ENCODE results near the gene LIME1.

Gene LIME1

DNA sequence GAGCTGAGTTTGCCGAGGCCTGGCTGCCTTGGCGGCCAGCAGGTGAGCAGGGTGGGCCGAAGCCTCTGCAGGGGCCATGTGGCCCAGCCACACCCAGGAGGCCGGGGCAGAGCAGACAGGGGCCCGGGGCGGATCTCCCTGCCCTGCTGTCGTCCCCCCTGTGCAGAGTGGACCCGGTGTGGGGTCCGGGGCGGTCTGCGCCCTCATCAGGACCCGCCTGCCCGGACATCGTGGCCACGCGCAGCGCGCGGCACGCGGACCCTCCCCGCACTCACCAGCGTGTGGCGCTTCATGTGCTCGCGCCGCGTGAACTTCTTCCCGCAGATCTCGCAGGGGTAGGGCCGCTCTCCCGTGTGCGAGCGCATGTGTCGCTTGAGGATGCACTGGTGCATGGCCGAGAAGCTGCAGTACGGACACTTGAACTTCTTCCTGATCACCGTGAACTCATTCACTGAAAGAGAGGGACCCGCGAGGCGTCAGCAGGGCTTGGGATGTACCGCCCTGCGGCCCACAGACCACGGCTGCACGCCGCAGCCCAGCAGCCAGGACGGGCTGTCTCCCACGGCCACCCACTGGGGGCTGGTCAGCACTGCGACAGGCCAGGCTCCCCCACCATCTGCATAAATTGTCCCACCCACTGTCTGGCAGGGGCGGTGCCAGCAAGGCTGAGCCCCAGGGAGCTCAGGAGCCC, 16.1 kb downstream of the LIME1 start:
- Histone ChIP-seq H3K9me3 (ENCODE audit: control insufficient read depth, low read length) (no peaks in the 10 kb centered on the region), H3K4me2 (ENCODE audit: low read length) (no peak overlapping the region), H3K27me3 (ENCODE audit: control insufficient read depth, insufficient read depth, low read length) (no peaks in the 10 kb centered on the region), H3K4me3 (ENCODE audit: low read depth, low read length) (no peak overlapping the region), H2AFZ (no peak overlapping the region), H3K36me3 (ENCODE audit: control insufficient read depth, insufficient read depth, low read length) (no peaks in the 10 kb centered on the region), H3K4me1 (no peaks in the 10 kb centered on the region), H3K9ac (no peak overlapping the region), H3K79me2 (peaks cover 3% of the 10 kb centered on the region), H3K27ac (no peak overlapping the region)
- TF ChIP-seq, protein P1, sequence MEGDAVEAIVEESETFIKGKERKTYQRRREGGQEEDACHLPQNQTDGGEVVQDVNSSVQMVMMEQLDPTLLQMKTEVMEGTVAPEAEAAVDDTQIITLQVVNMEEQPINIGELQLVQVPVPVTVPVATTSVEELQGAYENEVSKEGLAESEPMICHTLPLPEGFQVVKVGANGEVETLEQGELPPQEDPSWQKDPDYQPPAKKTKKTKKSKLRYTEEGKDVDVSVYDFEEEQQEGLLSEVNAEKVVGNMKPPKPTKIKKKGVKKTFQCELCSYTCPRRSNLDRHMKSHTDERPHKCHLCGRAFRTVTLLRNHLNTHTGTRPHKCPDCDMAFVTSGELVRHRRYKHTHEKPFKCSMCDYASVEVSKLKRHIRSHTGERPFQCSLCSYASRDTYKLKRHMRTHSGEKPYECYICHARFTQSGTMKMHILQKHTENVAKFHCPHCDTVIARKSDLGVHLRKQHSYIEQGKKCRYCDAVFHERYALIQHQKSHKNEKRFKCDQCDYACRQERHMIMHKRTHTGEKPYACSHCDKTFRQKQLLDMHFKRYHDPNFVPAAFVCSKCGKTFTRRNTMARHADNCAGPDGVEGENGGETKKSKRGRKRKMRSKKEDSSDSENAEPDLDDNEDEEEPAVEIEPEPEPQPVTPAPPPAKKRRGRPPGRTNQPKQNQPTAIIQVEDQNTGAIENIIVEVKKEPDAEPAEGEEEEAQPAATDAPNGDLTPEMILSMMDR (IDR thresholded peaks at IDR 0.05): no peak

DNA sequence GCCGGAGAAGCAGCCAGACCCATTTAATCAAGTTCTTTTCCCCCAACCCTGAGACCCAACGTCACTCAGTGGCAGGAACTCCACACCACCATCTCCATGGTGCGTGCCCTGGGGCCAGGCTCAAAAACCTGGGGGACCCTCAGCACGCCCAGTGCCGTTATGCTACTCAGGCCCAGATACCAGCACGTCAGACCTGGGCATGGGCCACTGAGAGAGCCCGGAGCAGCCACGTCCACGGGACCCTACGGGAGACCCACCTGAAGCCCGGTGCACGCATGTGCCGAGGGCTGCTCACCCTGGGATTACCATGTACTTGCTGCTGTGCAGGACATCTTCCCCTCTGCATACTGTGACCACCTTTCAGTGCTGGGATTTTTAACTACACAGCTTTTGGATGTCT, 16.9 kb downstream of the LIME1 start:
- no peaks in the 10 kb centered on the region for H3K4me1 ChIP-seq
- no peak overlapping the region for H3K9ac ChIP-seq
- H3K4me3 ChIP-seq (ENCODE audit: low read depth, low read length): no peak overlapping the region
- no peak overlapping the region for H2AFZ ChIP-seq
- no peak overlapping the region for H3K4me2 ChIP-seq (ENCODE audit: low read length)
- peaks cover 3% of the 10 kb centered on the region for H3K79me2 ChIP-seq
- TF ChIP-seq, protein P1 (IDR thresholded peaks at IDR 0.05): no peak
- no peak overlapping the region for H3K27ac ChIP-seq
- H3K27me3 ChIP-seq (ENCODE audit: control insufficient read depth, insufficient read depth, low read length): no peaks in the 10 kb centered on the region
- H3K36me3 ChIP-seq (ENCODE audit: control insufficient read depth, insufficient read depth, low read length): no peaks in the 10 kb centered on the region
- no peaks in the 10 kb centered on the region for H3K9me3 ChIP-seq (ENCODE audit: control insufficient read depth, low read length)

DNA sequence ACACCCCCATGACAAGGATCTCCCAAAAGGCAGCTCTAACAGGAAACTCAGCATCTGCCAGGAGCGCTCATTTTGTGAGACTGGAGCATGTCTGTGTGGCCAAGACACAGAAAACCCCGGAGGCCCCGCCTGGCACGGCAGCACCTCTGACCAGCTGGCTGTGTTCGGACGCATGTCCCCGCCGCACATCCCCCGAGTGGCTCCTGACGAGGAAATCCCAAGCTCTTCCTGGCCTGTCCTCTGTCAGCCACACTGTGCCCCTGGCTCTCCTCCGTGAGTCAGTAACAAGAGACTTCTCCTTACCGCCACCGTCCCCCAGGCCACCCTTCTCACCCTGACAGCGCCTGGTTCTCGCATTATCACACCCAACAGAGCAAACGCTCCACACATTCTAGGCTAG, 17.5 kb downstream of the LIME1 start:
- Histone ChIP-seq H3K4me1 (no peaks in the 10 kb centered on the region), H3K79me2 (peaks cover 3% of the 10 kb centered on the region), H3K9ac (no peak overlapping the region), H2AFZ (no peak overlapping the region), H3K27me3 (ENCODE audit: control insufficient read depth, insufficient read depth, low read length) (no peaks in the 10 kb centered on the region), H3K27ac (no peak overlapping the region), H3K4me3 (ENCODE audit: low read depth, low read length) (no peak overlapping the region), H3K9me3 (ENCODE audit: control insufficient read depth, low read length) (no peaks in the 10 kb centered on the region), H3K36me3 (ENCODE audit: control insufficient read depth, insufficient read depth, low read length) (no peaks in the 10 kb centered on the region), H3K4me2 (ENCODE audit: low read length) (no peak overlapping the region)
- TF ChIP-seq, protein P1 (IDR thresholded peaks at IDR 0.05): no peak

DNA sequence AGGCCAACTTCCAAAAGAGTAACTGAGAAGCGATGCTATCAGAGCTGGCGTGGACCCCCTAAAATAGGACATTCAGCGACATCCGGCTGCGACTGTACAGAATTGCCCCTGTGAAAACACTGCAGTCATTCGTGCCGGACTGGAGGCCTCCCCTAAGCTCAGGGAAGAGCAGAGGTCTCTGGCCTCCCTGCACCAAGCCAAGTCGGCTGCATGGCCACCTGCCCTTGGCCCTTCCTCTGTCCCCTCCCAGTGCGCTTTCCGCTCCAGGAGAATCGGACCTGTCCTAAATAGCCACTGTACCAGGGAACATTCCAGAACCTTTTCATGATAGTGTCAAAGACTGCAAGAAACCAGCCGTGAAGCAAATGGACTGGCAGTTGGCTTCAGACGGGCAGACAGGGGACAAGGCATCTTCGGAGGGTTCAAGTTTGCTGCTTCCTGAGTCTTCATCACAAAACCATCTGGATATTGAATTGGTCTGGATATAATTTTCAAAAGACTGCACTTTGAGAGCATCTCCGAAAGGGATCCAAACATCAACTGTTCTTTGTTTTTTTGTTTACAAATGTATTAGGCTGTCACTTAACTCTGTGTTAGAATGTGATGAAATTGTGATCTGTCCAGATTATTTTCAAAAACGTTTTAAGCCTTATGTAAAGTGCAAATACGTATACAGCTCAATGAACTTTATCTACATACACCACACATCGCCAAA, 19.6 kb downstream of the LIME1 start:
- Histone ChIP-seq H3K4me2 (ENCODE audit: low read length) (no peak overlapping the region), H3K9me3 (ENCODE audit: control insufficient read depth, low read length) (no peaks in the 10 kb centered on the region), H3K4me3 (ENCODE audit: low read depth, low read length) (no peak overlapping the region), H3K27ac (no peak overlapping the region), H3K79me2 (peaks cover 3% of the 10 kb centered on the region), H2AFZ (no peak overlapping the region), H3K27me3 (ENCODE audit: control insufficient read depth, insufficient read depth, low read length) (no peaks in the 10 kb centered on the region), H3K4me1 (no peaks in the 10 kb centered on the region), H3K9ac (no peak overlapping the region), H3K36me3 (ENCODE audit: control insufficient read depth, insufficient read depth, low read length) (no peaks in the 10 kb centered on the region)
- TF ChIP-seq, protein P1 (IDR thresholded peaks at IDR 0.05): no peak

DNA sequence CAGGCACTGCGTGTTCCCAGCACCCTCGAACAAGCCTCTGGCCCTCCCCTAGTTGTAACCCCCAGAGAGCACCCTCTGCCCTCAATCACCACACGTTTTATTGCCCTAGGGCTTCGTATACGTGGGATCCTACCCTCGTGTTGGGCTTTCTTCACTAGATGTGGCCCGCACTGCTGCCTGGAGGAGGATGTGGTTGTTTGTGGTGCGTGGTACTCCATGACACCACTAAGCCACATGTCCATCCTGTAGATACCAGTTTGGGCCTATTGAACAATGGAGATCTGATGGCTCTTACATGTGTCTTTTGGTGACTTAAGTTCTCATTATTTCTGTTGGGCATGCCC, 20.2 kb downstream of the LIME1 start:
- Histone ChIP-seq H3K36me3 (ENCODE audit: control insufficient read depth, insufficient read depth, low read length) (no peaks in the 10 kb centered on the region), H3K4me2 (ENCODE audit: low read length) (no peak overlapping the region), H3K27me3 (ENCODE audit: control insufficient read depth, insufficient read depth, low read length) (no peaks in the 10 kb centered on the region), H2AFZ (no peak overlapping the region), H3K4me1 (no peaks in the 10 kb centered on the region), H3K9me3 (ENCODE audit: control insufficient read depth, low read length) (no peaks in the 10 kb centered on the region), H3K9ac (no peak overlapping the region), H3K27ac (no peak overlapping the region), H3K79me2 (peaks cover 3% of the 10 kb centered on the region), H3K4me3 (ENCODE audit: low read depth, low read length) (no peak overlapping the region)
- TF ChIP-seq, protein P1 (IDR thresholded peaks at IDR 0.05): no peak

All from parathyroid adenoma (tissue), 2 donors.